Anterior cingulate cortex (tissue), 58 donors: ENCODE measurements around the gene CACNA1B.
"Not testable (repeated sequence)": the region's sequence is repeated elsewhere in the genome, so short reads cannot be mapped to it uniquely, and the experiment has no call there.

ENCODE experiments used
- DNase-seq, 58 donors: peaks; one replicate each; lab custom pipeline; 2025; lab: John Stamatoyannopoulos, UW

Gene CACNA1B

DNA sequence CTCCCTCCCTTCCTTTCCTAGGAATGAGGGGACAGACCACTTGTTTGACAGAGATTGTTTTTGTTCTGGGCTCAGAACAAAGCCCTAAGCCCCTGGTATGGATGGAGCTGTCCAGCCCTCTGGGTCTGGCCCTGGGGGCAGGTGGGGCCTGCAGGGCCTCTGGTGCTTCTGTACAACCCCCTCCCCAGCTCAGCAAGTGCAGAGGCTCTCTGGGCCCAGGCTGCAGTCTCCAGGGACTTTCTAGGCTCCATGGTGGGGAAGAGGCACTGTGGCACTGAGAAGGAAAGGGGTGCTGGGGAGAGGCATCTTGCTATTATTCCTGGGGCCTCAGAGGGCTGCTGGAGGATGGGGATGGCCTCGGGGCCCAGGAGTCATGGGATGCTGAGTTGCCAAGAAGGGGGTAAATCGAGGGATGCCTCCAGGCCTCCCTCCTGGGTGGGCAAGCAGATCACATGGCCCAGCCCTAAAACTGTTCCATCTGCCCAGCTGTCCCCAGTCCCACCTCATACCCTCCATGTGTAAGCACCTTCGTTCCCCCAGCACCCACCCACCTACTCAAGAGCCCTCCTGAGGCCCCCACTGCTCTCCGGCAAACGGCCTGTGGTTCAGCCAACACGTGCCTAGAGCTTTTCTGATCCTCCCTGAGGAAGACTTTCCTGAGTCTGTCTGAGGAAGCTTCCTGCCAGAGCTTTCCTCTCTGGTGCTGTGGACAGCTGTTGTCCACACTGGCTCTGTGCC is 225.7 kb downstream of the CACNA1B start:
- DNase-seq, result no peak

DNA sequence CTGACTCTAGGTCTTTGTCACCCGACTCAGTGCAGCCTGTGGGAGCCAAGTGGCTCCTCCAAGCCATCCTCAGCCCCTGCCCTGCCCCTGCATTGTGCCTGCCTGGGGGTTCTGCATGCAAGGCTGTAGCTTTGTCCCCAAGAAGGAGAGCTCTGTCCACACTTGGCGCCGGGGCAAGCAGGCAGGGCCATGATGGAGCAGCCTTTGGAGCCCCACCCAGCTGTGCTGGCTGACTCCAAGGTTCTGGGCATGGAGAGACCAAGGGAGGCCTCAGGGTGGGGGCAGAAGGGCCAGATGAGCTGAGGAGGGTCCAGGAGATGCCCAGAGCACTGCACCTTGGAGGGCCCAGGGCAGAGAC is 226.2 kb downstream of the CACNA1B start:
- no peak for DNase-seq

- no peak for DNase-seq
Observed at GRCh38 chr9:138104251-138105122, 226.9 kb downstream of the CACNA1B start.

- no peak for DNase-seq
Observed at GRCh38 chr9:138105123-138105415, 227.5 kb downstream of the CACNA1B start.

GRCh38 chr9:138105561-138106505 is 228.3 kb downstream of the CACNA1B start:
- no peak for DNase-seq

- DNase-seq, result not testable (repeated sequence)
Observed at GRCh38 chr9:138107039-138107438, 229.5 kb downstream of the CACNA1B start.

- DNase-seq, result no peak
Observed at GRCh38 chr9:138111607-138112006, 234.0 kb downstream of the CACNA1B start.

- DNase-seq, result peak in 1 of 58 donors; percentile 37
Observed at GRCh38 chr9:138112090-138112748, 234.6 kb downstream of the CACNA1B start.

DNA sequence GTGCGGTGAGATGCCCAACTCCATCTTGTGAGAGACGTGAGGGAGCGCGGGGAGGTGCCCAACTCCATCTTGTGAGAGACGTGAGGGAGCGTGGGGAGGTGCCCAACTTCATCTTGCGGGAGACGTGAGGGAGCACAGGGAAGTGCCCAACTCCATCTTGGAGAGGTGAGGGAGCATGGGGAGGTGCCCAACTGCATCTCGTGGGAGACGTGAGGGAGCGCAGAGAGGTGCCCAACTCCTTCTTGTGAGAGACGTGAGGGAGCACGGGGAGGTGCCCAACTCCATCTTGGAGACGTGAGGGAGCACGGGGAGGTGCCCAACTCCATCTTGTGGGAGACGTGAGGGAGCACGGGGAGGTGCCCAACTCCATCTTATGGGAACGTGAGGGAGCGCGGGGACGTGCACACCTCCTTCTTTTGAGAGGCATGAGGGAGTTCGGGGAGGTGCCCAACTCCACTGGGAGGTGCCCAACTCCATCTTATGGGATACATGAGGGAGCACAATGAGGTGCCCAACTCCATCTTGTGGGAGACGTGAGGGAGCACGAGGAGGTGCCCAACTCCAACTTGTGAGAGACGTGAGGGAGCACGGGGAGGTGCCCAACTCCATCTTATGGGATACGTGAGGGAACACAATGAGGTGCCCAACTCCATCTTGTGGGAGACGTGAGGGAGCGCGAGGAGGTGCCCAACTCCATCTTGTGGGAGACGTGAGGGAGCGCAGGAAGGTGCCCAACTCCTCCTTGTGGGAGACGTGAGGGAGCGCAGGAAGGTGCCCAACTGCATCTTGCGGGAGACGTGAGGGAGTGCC is 235.4 kb downstream of the CACNA1B start:
- no peak for DNase-seq

DNA sequence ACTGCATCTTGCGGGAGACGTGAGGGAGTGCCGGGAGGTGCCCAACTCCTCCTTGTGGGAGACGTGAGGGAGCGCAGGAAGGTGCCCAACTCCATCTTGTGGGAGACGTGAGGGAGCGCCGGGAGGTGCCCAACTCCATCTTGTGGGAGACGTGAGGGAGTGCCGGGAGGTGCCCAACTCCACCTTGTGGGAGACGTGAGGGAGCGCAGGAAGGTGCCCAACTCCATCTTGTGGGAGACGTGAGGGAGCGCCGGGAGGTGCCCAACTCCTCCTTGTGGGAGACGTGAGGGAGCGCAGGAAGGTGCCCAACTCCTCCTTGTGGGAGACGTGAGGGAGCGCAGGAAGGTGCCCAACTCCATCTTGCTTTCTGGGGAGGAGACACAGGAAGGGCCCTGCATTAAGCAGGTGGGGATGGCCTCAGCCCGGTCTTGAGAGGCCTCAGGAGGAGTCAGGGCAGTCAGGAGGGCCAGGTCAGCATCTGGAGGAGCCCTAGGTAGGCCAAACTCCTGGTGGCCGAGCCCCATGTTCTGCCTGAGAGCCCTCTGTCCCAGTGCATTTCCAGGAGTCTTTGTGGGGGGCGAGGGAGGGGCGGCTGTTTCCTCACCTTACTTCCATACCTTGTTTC is 236.2 kb downstream of the CACNA1B start:
- peak in 8 of 58 donors; percentile 28 to 60 (median 40) for DNase-seq

GRCh38 chr9:138114501-138115245 is 237.1 kb downstream of the CACNA1B start:
- no peak for DNase-seq

DNA sequence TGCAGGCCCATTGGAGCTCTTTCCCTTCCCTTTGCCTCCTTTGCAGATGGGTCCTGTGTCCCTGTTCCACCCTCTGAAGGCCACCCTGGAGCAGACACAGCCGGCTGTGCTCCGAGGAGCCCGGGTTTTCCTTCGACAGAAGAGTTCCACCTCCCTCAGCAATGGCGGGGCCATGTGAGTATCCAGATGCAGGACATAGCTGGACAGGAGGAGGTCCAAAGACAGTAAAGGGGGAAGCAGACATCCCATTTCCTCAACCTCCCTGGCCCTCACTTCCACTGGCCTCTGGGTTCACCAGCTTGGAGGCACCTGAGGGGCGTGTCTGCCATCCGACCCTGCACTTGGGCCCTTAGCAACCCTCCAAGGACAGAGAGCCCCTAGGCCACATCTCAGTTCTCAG is 237.9 kb downstream of the CACNA1B start:
- no peak for DNase-seq

DNA sequence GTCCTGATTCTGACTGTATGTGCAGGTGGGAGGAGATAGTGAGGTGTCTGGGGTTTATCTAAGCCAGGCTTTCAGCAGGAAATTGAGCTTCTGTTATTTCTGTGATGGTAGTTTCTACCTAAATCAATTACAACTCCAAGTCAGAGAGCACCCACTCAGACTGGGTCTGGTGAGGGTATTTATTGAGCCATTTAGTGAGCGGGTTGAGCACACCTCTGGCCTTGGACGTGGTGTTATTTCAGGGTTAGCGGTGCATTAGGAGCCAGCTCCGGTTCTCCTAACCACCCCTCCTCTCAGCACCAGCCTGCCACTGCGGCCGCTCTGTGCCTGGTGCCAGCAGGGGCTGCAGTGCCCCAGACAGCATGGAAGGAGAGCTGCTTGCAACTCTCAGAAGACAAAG is 238.9 kb downstream of the CACNA1B start:
- no peak for DNase-seq

DNA sequence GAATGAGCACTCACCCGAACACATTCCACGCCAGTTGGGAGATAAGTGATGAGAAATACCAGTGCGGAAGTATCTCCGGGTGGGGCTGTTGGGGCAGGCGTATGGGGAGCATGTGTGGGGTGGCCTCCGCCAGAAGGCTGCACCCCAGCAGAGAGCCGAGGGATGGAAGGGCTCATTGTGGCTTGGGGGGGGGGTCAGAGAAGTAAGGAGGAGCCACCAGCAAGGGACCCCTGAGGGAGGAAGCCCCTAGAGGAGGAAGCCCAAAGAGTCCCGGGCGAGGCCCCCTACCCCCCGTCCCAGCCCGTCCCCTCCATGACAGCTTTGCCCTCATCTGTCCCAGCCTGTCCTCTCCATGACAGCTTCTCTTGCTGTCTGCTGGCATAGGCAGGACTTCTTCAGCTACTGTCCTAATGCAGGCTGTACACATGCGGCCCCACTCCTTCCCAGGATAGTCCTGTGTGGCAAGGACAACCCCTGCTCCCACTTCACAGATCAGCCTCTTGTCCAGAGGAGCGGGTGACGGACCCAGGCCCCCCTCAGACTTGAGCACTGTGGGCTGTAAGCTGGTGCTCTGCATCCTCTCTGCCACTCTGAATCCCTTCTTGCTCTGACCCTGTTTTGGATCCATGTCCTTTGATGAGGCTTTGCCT is 239.6 kb downstream of the CACNA1B start:
- DNase-seq, result no peak

- DNase-seq, result no peak
Observed at GRCh38 chr9:138117836-138118235, 240.3 kb downstream of the CACNA1B start.

DNA sequence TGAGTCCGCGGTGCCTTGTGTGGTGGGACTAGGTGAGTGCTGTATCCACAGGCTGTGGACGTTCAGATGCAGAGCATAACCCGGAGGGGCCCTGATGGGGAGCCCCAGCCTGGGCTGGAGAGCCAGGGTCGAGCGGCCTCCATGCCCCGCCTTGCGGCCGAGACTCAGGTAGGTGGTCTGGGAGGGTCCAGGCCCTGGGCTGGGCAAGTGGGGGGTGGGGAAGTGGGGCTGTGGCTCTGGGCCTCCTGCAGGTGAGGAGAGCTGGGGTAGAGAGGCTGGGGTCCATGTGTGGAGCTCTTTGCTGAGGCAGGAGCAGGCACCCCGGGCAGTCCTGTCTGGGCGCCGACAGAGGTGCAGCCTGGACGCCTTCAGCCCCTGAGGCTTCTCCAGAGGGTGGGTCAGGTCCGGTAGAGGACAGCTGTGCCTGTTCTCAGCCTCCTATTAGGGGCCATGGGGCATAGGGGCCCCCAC is 241.1 kb downstream of the CACNA1B start:
- no peak for DNase-seq

DNA sequence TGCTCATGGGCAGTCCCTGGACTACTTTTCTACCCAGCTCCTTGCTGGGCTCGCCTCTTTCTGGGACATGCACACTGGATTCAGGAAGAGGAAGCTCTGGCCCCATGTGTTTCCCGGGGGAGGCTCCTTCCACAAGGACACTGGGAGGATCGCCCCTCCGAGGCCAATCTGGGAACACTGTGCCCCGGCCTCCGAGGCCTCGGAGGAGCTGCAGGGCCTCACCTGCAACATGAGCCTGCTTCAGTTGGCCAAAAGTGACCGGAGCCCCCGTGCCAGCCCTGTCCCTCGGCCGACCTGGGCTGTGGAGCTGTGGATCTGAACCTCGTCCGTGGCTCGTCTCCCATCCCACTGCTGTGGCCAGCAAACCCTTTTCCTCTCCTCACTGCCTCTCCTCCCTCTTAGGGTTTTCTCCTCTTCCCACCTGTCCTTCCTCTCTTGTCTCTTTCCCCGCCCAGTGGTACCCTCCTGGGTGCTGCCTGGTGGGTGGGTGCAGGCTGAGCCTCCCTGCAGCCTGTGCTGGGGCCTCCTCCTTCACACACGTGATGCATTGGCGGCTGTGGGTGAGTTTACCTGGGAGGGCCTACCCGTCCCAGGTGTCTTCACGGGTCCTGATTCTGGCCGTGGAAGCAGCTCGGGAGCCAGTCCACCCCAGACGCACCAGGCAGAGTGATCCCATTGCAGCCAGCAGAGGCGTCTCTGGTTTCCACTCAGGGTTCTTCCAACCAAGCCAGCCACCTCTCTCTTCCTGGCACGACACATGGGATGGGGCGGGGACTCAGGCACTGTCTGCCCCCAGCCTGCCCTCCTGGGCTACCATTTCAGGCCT is 241.8 kb downstream of the CACNA1B start:
- no peak for DNase-seq
